Uterus (tissue), 4 donors: Measurements from ENCODE around the gene ARHGEF6. TPM values are rescaled to one million over a fixed set of nuclear protein-coding genes. Genes with fewer than 3 reads are reported as not detected.

Experiments used
- DNase-seq, 2 donors: peaks; one replicate each; pipeline ENCODE4 v3.0.0-alpha.2; 2019 to 2020
- H3K27ac ChIP-seq, 2 donors: fragments of 200-600 bp; sonication (generic); 1 replicate in 1 of 2; 2 replicates in 1 of 2; pipeline ENCODE4 v1.5.1; 2016 to 2018
- H3K27me3 ChIP-seq, 2 donors: fragments of 200-600 bp; sonication (generic); one replicate each; pipeline ENCODE4 v1.5.1; 2018 to 2019; ENCODE audit warnings: control low read depth in 1 of 2
- H3K36me3 ChIP-seq, 2 donors: fragments of 200-600 bp; sonication (generic); one replicate each; pipeline ENCODE4 v1.5.1; 2019; ENCODE audit warnings: control low read depth in 1 of 2
- H3K4me1 ChIP-seq, 2 donors: fragments of 200-600 bp; sonication (generic); one replicate each; pipeline ENCODE4 v1.5.1; 2018 to 2019; ENCODE audit warnings: control low read depth in 1 of 2
- H3K4me3 ChIP-seq, 2 donors: fragments of 200-600 bp; sonication (generic); 1 replicate in 1 of 2; 2 replicates in 1 of 2; pipeline ENCODE4 v1.5.1; 2018 to 2019; ENCODE audit warnings: mild to moderate bottlenecking in 1 of 2
- H3K9me3 ChIP-seq, 2 donors: fragments of 200-600 bp; sonication (generic); one replicate each; pipeline ENCODE4 v1.5.1; 2019; ENCODE audit warnings: control low read depth in 1 of 2
- CTCF ChIP-seq, 4 experiments: fragments of 200-600 bp in 2 of 4; fragments of 450-650 bp in 2 of 4; sonication (generic) in 2 of 4; IDR thresholded peaks; one replicate each; pipeline ENCODE4 v1.5.1; 2016 to 2019; ENCODE audit warnings: antibody characterized with exemption in 4 of 4, mild to moderate bottlenecking in 2 of 4, moderate library complexity in 1 of 4
- POLR2A ChIP-seq, 2 donors: fragments of 450-650 bp; IDR thresholded peaks; one replicate each; pipeline ENCODE4 v1.6.1; 2016; ENCODE audit warnings: antibody characterized with exemption in 2 of 2, mild to moderate bottlenecking in 1 of 2, moderate library complexity in 1 of 2
- intact Hi-C: fragments of 100-400 bp; cut with DNase I; formaldehyde crosslinking; loops from one replicate; pipeline ENCODE4 v1.15.1; 2023; ENCODE audit warnings: low total_unique reads
- total RNA-seq, 4 donors: library from RNA; depleted of rRNA in 3 of 4; stranded (reverse); fragments of >200 nt in 3 of 4; gene quantifications; one replicate each; pipeline versions ENCODE4 v1.1.0 to v1.2.4, GENCODE V29; 2014 to 2023
- donor health status: DM: yes; HTN: yes; CAD: no.

The ARHGEF6 gene
- total RNA-seq, 4 donors from 2014 or later, result 19.7 to 26.9 (median 24.7) TPM

GRCh38 chrX:136747003-136747986 is 33.4 kb downstream of the ARHGEF6 start:
- intact Hi-C loops, result no loop called here
- no peak for DNase-seq
- Histone ChIP-seq H3K9me3 (no peaks in the 10 kb centered on the region), H3K27ac (no peak overlapping the region), H3K4me1 (no peaks in the 10 kb centered on the region), H3K27me3 (no peaks in the 10 kb centered on the region), H3K36me3 (no peaks in the 10 kb centered on the region), H3K4me3 (no peak overlapping the region)
- TF ChIP-seq POLR2A (IDR thresholded peaks at IDR 0.05) (no peak), CTCF (IDR thresholded peaks at IDR 0.05) (no peak)

GRCh38 chrX:136745215-136746173 is 35.2 kb downstream of the ARHGEF6 start:
- intact Hi-C loops, result no loop called here
- H3K27me3 ChIP-seq, result no peaks in the 10 kb centered on the region
- H3K36me3 ChIP-seq, result no peaks in the 10 kb centered on the region
- no peak for DNase-seq
- no peak overlapping the region for H3K27ac ChIP-seq
- H3K9me3 ChIP-seq, result no peaks in the 10 kb centered on the region
- H3K4me1 ChIP-seq, result no peaks in the 10 kb centered on the region
- no peak overlapping the region for H3K4me3 ChIP-seq
- TF ChIP-seq CTCF (IDR thresholded peaks at IDR 0.05) (no peak), POLR2A (IDR thresholded peaks at IDR 0.05) (no peak)

GRCh38 chrX:136742721-136743379 is 37.9 kb downstream of the ARHGEF6 start:
- intact Hi-C loops, result no loop called here
- H3K27me3 ChIP-seq, result no peaks in the 10 kb centered on the region
- no peak for DNase-seq
- no peaks in the 10 kb centered on the region for H3K4me1 ChIP-seq
- H3K9me3 ChIP-seq, result no peaks in the 10 kb centered on the region
- no peak overlapping the region for H3K4me3 ChIP-seq
- H3K36me3 ChIP-seq, result no peaks in the 10 kb centered on the region
- TF ChIP-seq POLR2A (IDR thresholded peaks at IDR 0.05) (no peak), CTCF (IDR thresholded peaks at IDR 0.05) (no peak)
- no peak overlapping the region for H3K27ac ChIP-seq

GRCh38 chrX:136738049-136738729 is 42.5 kb downstream of the ARHGEF6 start:
- Histone ChIP-seq H3K27me3 (no peaks in the 10 kb centered on the region), H3K4me1 (no peaks in the 10 kb centered on the region), H3K4me3 (no peak overlapping the region), H3K27ac (no peak overlapping the region), H3K9me3 (no peaks in the 10 kb centered on the region), H3K36me3 (no peaks in the 10 kb centered on the region)
- TF ChIP-seq CTCF (IDR thresholded peaks at IDR 0.05) (no peak), POLR2A (IDR thresholded peaks at IDR 0.05) (no peak)
- no peak for DNase-seq
- intact Hi-C loops, result no loop called here
